Stimulated activated CD8-positive, alpha-beta memory T cell treated with anti-CD3 and anti-CD28 coated beads, Interleukin-4, amount 100 ng/mL, for 48 hours (primary cell): ENCODE measurements around the gene SLC3A2.
A peak's percentile ranks its signal among the peaks of the same experiment; 100 is the strongest.

Experiments
- DNase-seq: peaks from one replicate; pipeline ENCODE4 v3.0.0-alpha.2; 2020

Gene SLC3A2

DNA sequence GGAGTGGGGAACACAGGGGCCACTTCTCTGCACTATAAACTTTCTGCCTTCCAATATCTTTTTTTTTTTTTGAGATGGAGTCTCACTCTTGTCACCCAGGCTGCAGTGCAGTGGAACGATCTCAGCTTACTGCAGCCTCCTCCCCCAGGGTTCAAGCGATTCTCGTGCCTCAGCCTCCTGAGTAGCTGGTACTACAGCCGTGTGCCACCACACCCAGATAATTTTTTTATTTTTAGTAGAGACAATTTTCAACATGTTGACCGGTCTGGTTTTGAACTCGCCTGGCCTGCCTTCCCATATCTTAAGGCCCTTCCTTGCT is 1.7 kb downstream of the SLC3A2 start:
- DNase-seq = no peak

DNA sequence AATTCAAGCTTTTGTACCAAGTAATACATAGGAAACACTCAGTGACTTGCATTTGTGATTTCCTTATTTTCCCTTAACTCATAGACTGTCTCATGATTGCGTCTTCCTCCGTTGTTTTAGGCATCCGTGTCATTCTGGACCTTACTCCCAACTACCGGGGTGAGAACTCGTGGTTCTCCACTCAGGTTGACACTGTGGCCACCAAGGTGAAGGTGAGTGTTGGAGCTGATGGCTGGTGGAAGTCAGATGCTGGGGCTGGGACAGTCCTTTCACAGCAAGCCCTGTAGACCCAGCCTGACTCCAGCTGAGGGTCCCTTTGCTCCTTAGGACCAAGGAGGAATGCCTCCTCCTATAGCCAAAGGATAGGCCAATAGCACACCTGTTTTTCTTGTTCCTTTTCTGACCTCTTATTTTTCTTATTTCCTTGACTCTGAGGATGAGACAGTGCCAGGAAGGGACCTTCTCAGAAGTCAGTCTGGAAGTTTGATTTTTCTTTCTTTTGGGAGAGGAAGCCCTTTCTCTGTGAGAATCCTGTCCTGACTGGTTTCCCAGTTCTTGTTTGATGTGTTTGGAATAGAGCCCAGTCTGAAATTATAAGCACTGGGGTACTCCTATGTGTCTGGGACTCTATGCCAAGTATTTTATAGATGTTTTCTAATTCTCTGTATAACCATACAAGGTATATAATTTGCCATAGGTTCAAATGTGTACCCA is 2.2 kb downstream of the SLC3A2 start:
- no peak for DNase-seq

DNA sequence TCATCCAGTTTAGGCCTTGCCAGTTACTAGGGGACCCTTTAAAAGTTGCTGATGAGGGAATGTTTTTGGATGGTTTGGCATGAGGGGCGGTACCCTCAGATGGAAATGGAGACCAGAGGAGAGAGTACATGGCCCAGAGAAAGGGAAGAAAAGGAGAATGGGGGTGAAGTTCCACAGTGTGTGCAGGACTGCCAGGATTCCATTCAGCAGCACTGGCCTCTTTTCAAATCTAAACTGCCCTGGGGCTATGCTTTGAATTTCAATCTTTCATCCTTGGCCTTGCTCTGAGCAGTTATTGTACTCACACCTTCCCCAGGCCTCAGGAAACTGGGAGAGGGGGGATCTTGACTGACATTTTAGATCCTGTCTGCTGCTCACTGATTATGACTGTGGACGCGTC is 3.0 kb downstream of the SLC3A2 start:
- no peak for DNase-seq

- DNase-seq = no peak
These were observed 4.5 kb downstream of the SLC3A2 start for GRCh38 chr11:62885137-62885750.

- no peak for DNase-seq
These were observed 7.7 kb downstream of the SLC3A2 start for GRCh38 chr11:62888406-62888805.

DNA sequence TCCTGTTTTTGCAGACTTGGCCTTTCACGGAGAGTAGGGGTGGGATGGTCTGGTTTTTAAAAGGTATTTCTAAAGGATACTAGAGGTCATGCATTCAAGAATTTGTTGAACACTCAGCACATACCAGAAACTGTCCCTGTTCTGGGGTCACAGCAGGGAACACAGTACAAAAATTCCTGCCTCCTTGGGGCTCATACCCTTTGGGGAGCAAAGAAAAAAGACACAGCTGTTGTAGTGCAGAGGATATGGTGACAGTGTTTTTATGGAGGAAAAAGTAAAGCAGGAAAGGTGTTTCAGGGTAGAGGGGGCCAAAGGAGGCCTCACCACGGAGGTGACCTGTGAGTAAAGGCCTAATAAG is 8.4 kb downstream of the SLC3A2 start:
- no peak for DNase-seq

- DNase-seq = peak; percentile 44
These were observed 9.1 kb downstream of the SLC3A2 start for GRCh38 chr11:62889484-62890437.

- no peak for DNase-seq
These were observed 11.6 kb downstream of the SLC3A2 start for GRCh38 chr11:62892077-62892922.

GRCh38 chr11:62895501-62895900 is 14.8 kb downstream of the SLC3A2 start:
- no peak for DNase-seq

- DNase-seq = no peak
These were observed 15.4 kb downstream of the SLC3A2 start for GRCh38 chr11:62896049-62896448.

- DNase-seq = no peak
These were observed 16.6 kb downstream of the SLC3A2 start for GRCh38 chr11:62897311-62897710.

DNA sequence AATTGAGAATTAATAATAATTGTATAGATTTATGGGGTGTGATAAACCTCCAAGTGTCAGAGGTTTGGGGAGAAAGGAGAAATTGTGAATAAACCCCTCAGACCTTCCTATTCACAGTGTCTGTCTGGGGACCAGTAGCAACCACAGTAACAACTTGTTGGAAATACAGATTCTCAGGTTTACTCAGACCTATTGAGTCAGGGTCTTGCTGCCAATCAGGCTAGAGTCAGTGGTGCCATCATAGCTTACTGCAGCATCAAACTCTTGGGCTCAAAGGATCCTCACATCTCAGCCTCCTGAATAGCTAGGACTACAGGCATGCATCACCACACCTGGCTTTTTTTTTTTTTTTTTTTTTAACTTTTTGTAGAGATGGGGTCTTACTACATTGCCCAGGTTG is 17.3 kb downstream of the SLC3A2 start:
- no peak for DNase-seq

GRCh38 chr11:62902932-62903331 is 22.2 kb downstream of the SLC3A2 start:
- no peak for DNase-seq

DNA sequence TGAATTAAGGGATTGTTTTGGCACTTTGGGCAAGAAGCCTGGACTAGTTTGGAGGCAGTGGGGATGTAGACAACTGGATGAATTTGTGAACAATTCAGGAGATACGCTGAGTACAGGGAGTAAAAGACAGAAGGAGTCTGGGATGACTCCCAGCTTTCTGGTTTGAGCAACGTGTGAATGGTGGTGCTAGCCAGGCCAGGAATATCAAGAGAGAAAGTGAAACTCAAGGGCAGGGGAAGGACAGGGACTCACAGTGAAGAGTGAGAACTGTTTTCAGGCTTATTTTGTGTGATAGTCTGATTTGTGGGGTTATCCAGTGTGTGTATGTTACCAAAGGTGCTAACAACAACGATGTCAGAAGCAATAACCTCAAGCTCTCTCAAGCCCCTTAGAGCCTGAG is 24.6 kb downstream of the SLC3A2 start:
- no peak for DNase-seq

GRCh38 chr11:62905927-62906531 is 25.3 kb downstream of the SLC3A2 start:
- DNase-seq = peak; percentile 91

DNA sequence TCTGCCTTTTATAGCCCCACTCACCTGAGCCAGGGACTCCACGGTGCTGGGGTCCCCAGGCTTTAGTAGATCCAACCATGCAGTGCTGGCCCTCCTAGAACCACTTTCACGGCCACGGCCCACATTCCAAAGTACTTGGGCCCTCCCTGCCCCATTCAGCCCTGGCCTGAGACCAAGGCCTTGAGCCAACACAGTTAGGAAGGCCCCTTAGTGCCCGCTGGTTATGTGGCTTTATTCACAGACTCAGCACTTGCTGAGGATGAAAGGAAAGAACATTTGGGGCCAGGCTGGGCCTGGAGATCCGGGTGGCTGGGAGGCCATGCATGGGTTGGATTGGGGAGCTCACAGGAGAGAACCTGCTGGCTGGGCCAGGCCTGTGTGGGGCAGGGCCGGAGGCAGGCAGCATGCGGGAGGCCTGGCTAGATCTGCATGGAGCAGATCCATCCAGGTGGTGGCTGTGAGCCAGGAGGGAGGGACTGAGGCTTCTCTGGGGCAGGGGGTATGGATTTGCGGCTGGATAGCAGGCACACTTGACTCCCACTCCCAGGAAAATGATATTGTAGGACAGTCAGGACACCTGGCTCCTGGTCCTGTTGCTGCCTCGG is 27.9 kb downstream of the SLC3A2 start:
- DNase-seq = no peak

GRCh38 chr11:62909107-62909894 is 28.6 kb downstream of the SLC3A2 start:
- DNase-seq = peak; percentile 55

GRCh38 chr11:62910141-62910882 is 29.6 kb downstream of the SLC3A2 start:
- DNase-seq = no peak

- no peak for DNase-seq
These were observed 30.7 kb downstream of the SLC3A2 start for GRCh38 chr11:62911137-62912130.
